A549 (cell line): ENCODE measurements around the gene ACE. TPM values are rescaled to one million over a fixed set of nuclear protein-coding genes. Genes with fewer than 3 reads are reported as not detected.

Source experiments
- ATAC-seq, 2 experiments: fragments of 200-7000 bp in 1 of 2; fragments of >200 bp in 1 of 2; cut with Nextera tagmentation in 1 of 2; cut with Tn5 transposase in 1 of 2; 3 replicates each; pipeline versions ENCODE4 v1.8.0 to v1.9.1; 2018 to 2020; ENCODE audit warnings: mild to moderate bottlenecking in 1 of 2, moderate library complexity in 1 of 2
- CTCF ChIA-PET: fragments of 300-600 bp; sonication (Branson Sonifier 250); formaldehyde crosslinking; extraction: SDS; loops from one replicate; lab custom pipeline; 2021; ENCODE audit warnings: antibody characterized with exemption, inconsistent platforms; lab: Yijun Ruan, JAX
- POLR2A ChIA-PET: fragments of 350-600 bp; formaldehyde crosslinking; extraction: SDS; loops from one replicate; lab custom pipeline; 2021; ENCODE audit warnings: antibody characterized with exemption, inconsistent platforms; lab: Yijun Ruan, JAX
- DNase-seq, 2 experiments: peaks; one replicate each; pipeline versions ENCODE4 v3.0.0 to v3.0.0-alpha.2; 2011 to 2016; ENCODE audit warnings: low read depth in 1 of 2, low spot score in 1 of 2
- FAIRE-seq: peaks from 2 replicates; lab custom pipeline; 2011; peaks lifted over from hg19 to GRCh38; lab: Jason Lieb, UNC
- H3K27ac ChIP-seq, 2 experiments: fragments of >200 bp; sonication (Bioruptor Twin); formaldehyde crosslinking; 3 replicates each; pipeline ENCODE4 v1.5.1; 2016 to 2017
- H3K4me1 ChIP-seq: fragments of >200 bp; sonication (Bioruptor Twin); formaldehyde crosslinking; 3 replicates; pipeline ENCODE4 v1.6.1; 2016
- H3K4me2 ChIP-seq: fragments of >200 bp; sonication (Bioruptor Twin); formaldehyde crosslinking; 3 replicates; pipeline ENCODE4 v1.6.1; 2016
- H3K4me3 ChIP-seq: fragments of >200 bp; sonication (Bioruptor Twin); formaldehyde crosslinking; 3 replicates; pipeline ENCODE4 v1.5.1; 2016
- H3K9me3 ChIP-seq: fragments of >200 bp; sonication (Bioruptor Twin); formaldehyde crosslinking; 3 replicates; pipeline ENCODE4 v1.6.1; 2016
- BCL3 ChIP-seq: fragments of >200 bp; sonication (Bioruptor Twin); formaldehyde crosslinking; IDR thresholded peaks from 3 replicates; pipeline ENCODE4 v1.6.1; 2016
- BHLHE40 ChIP-seq: IDR thresholded peaks from 2 replicates; pipeline ENCODE4 v1.6.1; 2012; ENCODE audit warnings: low read depth, low read length, inconsistent platforms
- CHD4 ChIP-seq: fragments of 200-600 bp; sonication (generic); IDR thresholded peaks from 2 replicates; pipeline ENCODE4 v1.6.1; 2016; ENCODE audit warnings: antibody characterized with exemption, mild to moderate bottlenecking, borderline replicate concordance
- E2F6 ChIP-seq: IDR thresholded peaks from 2 replicates; pipeline ENCODE4 v1.6.1; 2012; ENCODE audit warnings: low read depth, borderline replicate concordance
- FOSL2 ChIP-seq, 2 experiments: fragments of 450-650 bp in 1 of 2; fragments of >200 bp in 1 of 2; sonication (Bioruptor Twin) in 1 of 2; formaldehyde crosslinking; IDR thresholded peaks; 2 replicates each; pipeline versions ENCODE4 v1.5.0 to v1.6.1; 2016 to 2020; ENCODE audit warnings: mild to moderate bottlenecking in 1 of 2, moderate library complexity in 1 of 2
- HDAC2 ChIP-seq: fragments of 200-600 bp; sonication (generic); IDR thresholded peaks from 2 replicates; pipeline ENCODE4 v1.6.1; 2016
- HES2 ChIP-seq: fragments of >200 bp; sonication (Bioruptor Twin); formaldehyde crosslinking; IDR thresholded peaks from 2 replicates; pipeline ENCODE4 v1.6.1; 2016
- HEYL ChIP-seq: fragments of 250-450 bp; sonication (Bioruptor Pico); IDR thresholded peaks from 2 replicates; pipeline ENCODE4 v1.8.0; 2021; ENCODE audit warnings: mild to moderate bottlenecking, moderate library complexity
- HOXB13 ChIP-seq: fragments of 250-450 bp; sonication (Bioruptor Pico); IDR thresholded peaks from 2 replicates; pipeline ENCODE4 v1.5.0; 2020; ENCODE audit warnings: low read depth, mild to moderate bottlenecking, moderate library complexity
- KDM5A ChIP-seq: fragments of 200-600 bp; sonication (generic); IDR thresholded peaks from 2 replicates; pipeline ENCODE4 v1.6.1; 2016; ENCODE audit warnings: antibody characterized with exemption, mild to moderate bottlenecking
- MAFK ChIP-seq: fragments of 450-650 bp; IDR thresholded peaks from 2 replicates; pipeline ENCODE4 v1.6.1; 2014; ENCODE audit not compliant: partially characterized antibody
- MAX ChIP-seq: IDR thresholded peaks from 2 replicates; pipeline ENCODE4 v1.6.1; 2012
- MYC ChIP-seq: IDR thresholded peaks from 2 replicates; pipeline ENCODE4 v1.6.1; 2012; ENCODE audit warnings: mild to moderate bottlenecking, inconsistent platforms, low read length, improper control_type of control experiment, borderline replicate concordance
- NPAS2 ChIP-seq: fragments of 250-450 bp; sonication (Bioruptor Pico); IDR thresholded peaks from 2 replicates; pipeline ENCODE4 v1.8.0; 2022; ENCODE audit warnings: mild to moderate bottlenecking, moderate library complexity, borderline replicate concordance
- NR3C1 ChIP-seq: fragments of >200 bp; sonication (Bioruptor Twin); formaldehyde crosslinking; IDR thresholded peaks from 3 replicates; pipeline ENCODE4 v1.6.1; 2017
- REST ChIP-seq: fragments of 200-600 bp; sonication (generic); IDR thresholded peaks from 2 replicates; pipeline ENCODE4 v1.6.1; 2016; ENCODE audit warnings: antibody characterized with exemption, mild to moderate bottlenecking, moderate library complexity
- SMC3 ChIP-seq: fragments of >200 bp; sonication (Bioruptor Twin); formaldehyde crosslinking; IDR thresholded peaks from 3 replicates; pipeline ENCODE4 v1.6.1; 2018; ENCODE audit warnings: inconsistent platforms
- SREBF2 ChIP-seq: fragments of 450-650 bp; IDR thresholded peaks from 2 replicates; pipeline ENCODE4 v1.6.1; 2014; ENCODE audit warnings: mild to moderate bottlenecking, moderate library complexity
- TP53 ChIP-seq: fragments of 250-450 bp; sonication (Bioruptor Pico); IDR thresholded peaks from 2 replicates; pipeline ENCODE4 v1.5.0; 2021; ENCODE audit warnings: mild to moderate bottlenecking, moderate library complexity
- ZSCAN20 ChIP-seq: fragments of 250-450 bp; sonication (Bioruptor Pico); IDR thresholded peaks from 2 replicates; pipeline ENCODE4 v1.8.0; 2022; ENCODE audit warnings: mild to moderate bottlenecking, moderate library complexity
- WGBS: methylation state at CpG from one replicate; pipeline ENCODE4 v1.1.6; 2017; ENCODE audit errors: missing lambda C conversion rate; 5-methylcytosine and 5-hydroxymethylcytosine counted together
- polyA plus RNA-seq, 4 experiments: library from polyadenylated mRNA; depleted of rRNA in 3 of 4; stranded (reverse); fragments of >200 nt; fragmentation: RNase III in 1 of 4; extraction: RNeasy Plus Mini Kit Qiagen cat#74134 plus additional on column Dnase treatment in 1 of 4; gene quantifications; 2 replicates in 3 of 4; 3 replicates in 1 of 4; pipeline ENCODE4 v1.2.3, GENCODE V29; 2011 to 2017

ACE gene
- polyA plus RNA-seq, 2 of the 4 experiments (the other 2 are of a cell fraction) = 0.22 to 0.52 TPM

- ATAC-seq = peak; percentile 19 to 46; a peak in 5 of 6 replicates
- no peak for FAIRE-seq
- peak within 1 kb of the TSS; percentile 30 for H3K4me3 ChIP-seq
- ChIA-PET CTCF (interaction anchor here (2.8 kb wide), 1 partner anchor 9 kb away, joined by 8 read pairs; no protein-coding TSS in a partner anchor), POLR2A (interaction anchor here (0.5 to 0.7 kb wide), 2 partner anchors 26 to 320 kb away, joined by 3 to 4 read pairs; no protein-coding TSS in a partner anchor)
- H3K27ac ChIP-seq = no peak within 1 kb of the TSS
- H3K9me3 ChIP-seq = no peaks in the 10 kb centered on the region
- no peak for DNase-seq
- H3K4me1 ChIP-seq = peaks cover 11% of the 10 kb centered on the region
- H3K4me2 ChIP-seq = peak within 1 kb of the TSS; percentile 82
- TF ChIP-seq ZSCAN20 (CRISPR knock-in tag) (no peak), NR3C1 (no peak), KDM5A (no peak), TP53 (CRISPR knock-in tag) (no peak), FOSL2 (IDR thresholded peaks at IDR 0.05) (no peak), FOSL2 (CRISPR knock-in tag; IDR thresholded peaks at IDR 0.05) (no peak), REST (peak; percentile 64; the same call in 1 of the 2 replicates)
- 19% methylated on average over 23 of the region's 38 CpGs for WGBS
Observed at GRCh38 chr17:63523253-63523855, 46.5 kb downstream of the ACE start, which contains the start of gene KCNH6. Gene KCNH6, plus strand, starts transcription at chr17:63523358. Its CDS starts 56 bp downstream, at chr17:63523414.

GRCh38 chr17:63524051-63524450, 47.2 kb downstream of the ACE start:
- no peak overlapping the region for H3K4me3 ChIP-seq
- FAIRE-seq = no peak
- peaks cover 11% of the 10 kb centered on the region for H3K4me1 ChIP-seq
- H3K4me2 ChIP-seq = no peak overlapping the region
- H3K9me3 ChIP-seq = no peaks in the 10 kb centered on the region
- H3K27ac ChIP-seq = no peak overlapping the region
- 79% methylated on average over 14 of the region's 14 CpGs for WGBS
- no peak for ATAC-seq
- DNase-seq = no peak
- ChIA-PET POLR2A (interaction anchor here (0.5 kb wide), 1 partner anchor 26 kb away, joined by 4 read pairs; no protein-coding TSS in a partner anchor), CTCF (interaction anchor here (0.6 to 3.4 kb wide), 4 partner anchors 10 to 1846 kb away, joined by 3 to 17 read pairs (median 6); no protein-coding TSS in a partner anchor)
- TF ChIP-seq MAFK (no peak), HES2 (no peak), HOXB13 (CRISPR knock-in tag) (no peak), NPAS2 (CRISPR knock-in tag) (no peak), TP53 (CRISPR knock-in tag) (no peak), BHLHE40 (no peak), SREBF2 (no peak), HEYL (no peak), E2F6 (no peak), BCL3 (no peak), HDAC2 (no peak), SMC3 (no peak), CHD4 (no peak), NR3C1 (no peak), MYC (no peak), MAX (no peak)
